Erythroblast (primary cell): ENCODE results near the gene SLC22A31.
"Not testable (repeated sequence)": the region's sequence is repeated elsewhere in the genome, so short reads cannot be mapped to it uniquely, and the experiment has no call there.

Experiments used
- DNase-seq, 2 experiments: peaks; one replicate each; lab custom pipeline; 2025; lab: John Stamatoyannopoulos, UW
- GATA1 ChIP-seq: IDR thresholded peaks from 2 replicates; pipeline ENCODE4 v1.6.1; 2011; ENCODE audit warnings: low read depth, mild to moderate bottlenecking, control low read depth, low read length, moderate library complexity
- POLR2A ChIP-seq: IDR thresholded peaks from 2 replicates; pipeline ENCODE4 v1.6.1; 2011; ENCODE audit warnings: mild to moderate bottlenecking, low read length

The SLC22A31 gene

GRCh38 chr16:89193576-89194293, 6.6 kb downstream of the SLC22A31 start:
- no peak for DNase-seq
- TF ChIP-seq POLR2A (no peak), GATA1 (no peak)

- peak; percentile 78 to 82 for DNase-seq
- TF ChIP-seq POLR2A (no peak), GATA1 (no peak)
These were observed 7.3 kb downstream of the SLC22A31 start for GRCh38 chr16:89192956-89193575.

GRCh38 chr16:89192186-89192955, 8.0 kb downstream of the SLC22A31 start:
- DNase-seq: peak; percentile 78 to 81

- no peak for DNase-seq
- TF ChIP-seq GATA1 (no peak), POLR2A (no peak)
These were observed 8.5 kb downstream of the SLC22A31 start for GRCh38 chr16:89191901-89192185.

- no peak for TF ChIP-seq POLR2A
- no peak for TF ChIP-seq GATA1
- no peak for DNase-seq
These were observed 9.1 kb downstream of the SLC22A31 start for GRCh38 chr16:89191033-89191900.

GRCh38 chr16:89190150-89190958, 10.0 kb downstream of the SLC22A31 start:
- TF ChIP-seq POLR2A: no peak
- TF ChIP-seq GATA1: no peak
- no peak for DNase-seq

GRCh38 chr16:89189358-89190025, 10.8 kb downstream of the SLC22A31 start:
- DNase-seq: no peak
- no peak for TF ChIP-seq POLR2A
- no peak for TF ChIP-seq GATA1

- DNase-seq: not testable (repeated sequence)
These were observed 11.6 kb downstream of the SLC22A31 start for GRCh38 chr16:89188471-89189357.

- DNase-seq: peak; percentile 56 to 61
- no peak for TF ChIP-seq POLR2A
- no peak for TF ChIP-seq GATA1
These were observed 12.5 kb downstream of the SLC22A31 start for GRCh38 chr16:89187770-89188392.

- DNase-seq: peak; percentile 75 to 77
These were observed 13.1 kb downstream of the SLC22A31 start for GRCh38 chr16:89187032-89187769.

GRCh38 chr16:89186593-89187031, 13.7 kb downstream of the SLC22A31 start:
- DNase-seq: peak; percentile 60

More at GRCh38 chr16:89187032-89187769, 13.1 kb downstream of the SLC22A31 start:
- no peak for TF ChIP-seq POLR2A

GRCh38 chr16:89185887-89186592, 14.3 kb downstream of the SLC22A31 start:
- DNase-seq: peak; percentile 61 to 66
